GM12878 (cell line): ENCODE results near the gene SCGB1A1. TPM values are rescaled to one million over a fixed set of nuclear protein-coding genes. Genes with fewer than 3 reads are reported as not detected.

Experiments used
- ATAC-seq: fragments of 200-7000 bp; cut with Tn5 transposase; 3 replicates; pipeline ENCODE4 v1.9.1; 2020; ENCODE audit warnings: mild to moderate bottlenecking, moderate library complexity
- BruUV-seq: library from RNA; stranded (reverse); fragments of 400-500 nt; replicated peaks from 2 replicates; lab custom pipeline; 2021; lab: Mats Ljungman, UMichigan
- CTCF ChIA-PET: fragments of 300-600 bp; sonication (Branson Sonifier 250); formaldehyde crosslinking; extraction: SDS; loops from one replicate; lab custom pipeline; 2021; ENCODE audit warnings: inconsistent platforms; lab: Yijun Ruan, JAX
- POLR2A ChIA-PET: fragments of 350-600 bp; formaldehyde crosslinking; extraction: SDS; loops from one replicate; lab custom pipeline; 2021; ENCODE audit warnings: inconsistent platforms; lab: Charles Lee
- RAD21 ChIA-PET: fragments of 300-600 bp; sonication (Branson Sonifier 250); formaldehyde crosslinking; loops from one replicate; lab custom pipeline; 2023; ENCODE audit warnings: antibody characterized with exemption; ENCODE audit not compliant: unreplicated experiment; lab: Charles Lee
- SMC1A ChIA-PET: fragments of 300-600 bp; sonication (Branson Sonifier 250); formaldehyde crosslinking; loops from one replicate; lab custom pipeline; 2023; ENCODE audit not compliant: unreplicated experiment, uncharacterized antibody; lab: Charles Lee
- DNase-seq: peaks from one replicate; pipeline ENCODE4 v3.0.0-alpha.2; 2011; ENCODE audit warnings: low read depth, low spot score
- FAIRE-seq: peaks from 3 replicates; lab custom pipeline; 2011; peaks lifted over from hg19 to GRCh38; lab: Jason Lieb, UNC
- H2AFZ ChIP-seq: 2 replicates; pipeline ENCODE4 v1.6.0; 2011; ENCODE audit warnings: low read depth, low read length, control low read depth; ENCODE audit not compliant: control insufficient read depth
- H3K27ac ChIP-seq: 2 replicates; pipeline ENCODE4 v1.5.1; 2011; ENCODE audit warnings: control low read depth; ENCODE audit not compliant: control insufficient read depth, insufficient read depth
- H3K27me3 ChIP-seq, 2 experiments: replicated peaks in 1 of 2; 2 replicates each; pipeline versions ENCODE4 v1.6.0 to v1.6.1; 2011; ENCODE audit warnings: low read length in 1 of 2; ENCODE audit not compliant: control insufficient read depth in 2 of 2, insufficient read depth in 2 of 2
- H3K36me3 ChIP-seq, 2 experiments: 2 replicates each; pipeline ENCODE4 v1.5.1; 2011; ENCODE audit warnings: low read length in 1 of 2; ENCODE audit not compliant: control insufficient read depth in 2 of 2, insufficient read depth in 2 of 2
- H3K4me1 ChIP-seq: 2 replicates; pipeline ENCODE4 v1.6.1; 2011; ENCODE audit warnings: mild to moderate bottlenecking, low read length, moderate library complexity, mixed read lengths; ENCODE audit not compliant: control insufficient read depth, insufficient read depth
- H3K4me2 ChIP-seq: 2 replicates; pipeline ENCODE4 v1.6.0; 2011; ENCODE audit warnings: control low read depth; ENCODE audit not compliant: control insufficient read depth, insufficient read depth
- H3K4me3 ChIP-seq: fragments of 200-600 bp; sonication (generic); 2 replicates; pipeline ENCODE4 v1.5.1; 2016
- H3K79me2 ChIP-seq: 2 replicates; pipeline ENCODE4 v1.6.0; 2011; ENCODE audit warnings: low read length; ENCODE audit not compliant: control insufficient read depth, insufficient read depth
- H3K9ac ChIP-seq: 2 replicates; pipeline ENCODE4 v1.8.0; 2011; ENCODE audit warnings: low read length, control low read depth, mixed read lengths; ENCODE audit not compliant: control insufficient read depth, insufficient read depth
- H3K9me3 ChIP-seq: replicated peaks from 3 replicates; pipeline ENCODE4 v1.5.1; 2011; ENCODE audit warnings: mild to moderate bottlenecking, low read length; ENCODE audit not compliant: control insufficient read depth, insufficient read depth
- H4K20me1 ChIP-seq: 2 replicates; pipeline ENCODE4 v1.6.0; 2011; ENCODE audit not compliant: control insufficient read depth, insufficient read depth
- ATF2 ChIP-seq: IDR thresholded peaks from 2 replicates; pipeline ENCODE4 v1.6.1; 2012; ENCODE audit warnings: low read length, inconsistent platforms
- FOXK2 ChIP-seq: fragments of 450-650 bp; IDR thresholded peaks from 2 replicates; pipeline ENCODE4 v1.6.1; 2017; ENCODE audit warnings: mild to moderate bottlenecking, moderate library complexity
- MYB ChIP-seq: fragments of 150-350 bp; IDR thresholded peaks from 2 replicates; pipeline ENCODE4 v1.6.1; 2014; ENCODE audit warnings: mild to moderate bottlenecking, low read depth, low read length, borderline replicate concordance
- NFXL1 ChIP-seq: fragments of 450-650 bp; IDR thresholded peaks from 2 replicates; pipeline ENCODE4 v1.6.1; 2017; ENCODE audit warnings: antibody characterized with exemption, mild to moderate bottlenecking, borderline replicate concordance
- POLR2AphosphoS5 ChIP-seq: IDR thresholded peaks from 2 replicates; pipeline ENCODE4 v1.6.1; 2011; ENCODE audit warnings: mild to moderate bottlenecking, low read length, inconsistent platforms
- SREBF2 ChIP-seq: IDR thresholded peaks from 2 replicates; pipeline ENCODE4 v1.6.1; 2012; ENCODE audit warnings: mild to moderate bottlenecking, low read length
- WGBS: methylation state at CpG from one replicate; pipeline ENCODE4 v1.1.6; 2016; ENCODE audit warnings: low lambda C conversion rate; ENCODE audit not compliant: insufficient replicate concordance, insufficient coverage; ENCODE audit errors: missing lambda C conversion rate; 5-methylcytosine and 5-hydroxymethylcytosine counted together
- in situ Hi-C: fragments of 300-500 bp; cut with MboI; formaldehyde crosslinking; loops from 9 replicates; pipeline ENCODE4 v1.14.3; 2018; ENCODE audit warnings: mixed read lengths
- intact Hi-C: fragments of 100-400 bp; cut with micrococcal nuclease; formaldehyde crosslinking; loops from one replicate; pipeline ENCODE4 v1.14.2; 2022; ENCODE audit not compliant: unreplicated experiment
- polyA plus RNA-seq, 11 experiments: library from polyadenylated mRNA; depleted of rRNA in 4 of 11; unstranded in 6 of 11; stranded (reverse) in 5 of 11; fragments of >200 nt; fragmentation: Nextera tagmentation in 4 of 11; fragmentation: Illumina TruSeq in 1 of 11; extraction: Ambion mirVana in 4 of 11; extraction: Trizol in 1 of 11; gene quantifications; 1 replicate in 1 of 11; 2 replicates in 10 of 11; pipeline versions ENCODE4 v1.2.1 to v1.2.3, GENCODE V29; 2011 to 2016; ENCODE audit warnings: inconsistent platforms in 2 of 11, missing spikeins in 2 of 11, low read depth in 1 of 11
- total RNA-seq, 4 experiments: library from RNA; depleted of rRNA in 3 of 4; stranded (reverse); fragments of >200 nt in 3 of 4; fragmentation: Illumina TruSeq in 1 of 4; extraction: Trizol in 1 of 4; gene quantifications; 2 replicates each; pipeline versions ENCODE4 v1.2.1 to v1.2.3, GENCODE V29; 2013 to 2021

Gene SCGB1A1
- total and polyA plus RNA-seq, 10 of the 15 experiments (the other 5 are each of a cell fraction or from before 2014, with no cell fraction given), result not detected

- ChIA-PET RAD21 (interaction anchor here (0.9 kb wide), 1 partner anchor 80 kb away, joined by 4 read pairs; no protein-coding TSS in a partner anchor), POLR2A (no interaction called here), CTCF (interaction anchor here (0.7 to 2.7 kb wide), 4 partner anchors 38 to 97 kb away, joined by 4 to 14 read pairs (median 6); no protein-coding TSS in a partner anchor)
- no peaks in the 10 kb centered on the region for H4K20me1 ChIP-seq
- 30% methylated on average over 6 of the region's 6 CpGs for WGBS
- no peaks in the 10 kb centered on the region for H3K27me3 ChIP-seq
- H3K4me2 ChIP-seq, result no peak overlapping the region
- BruUV-seq, result no TSS peak
- no peaks in the 10 kb centered on the region; the same call in 2 of the 3 replicates for H3K9me3 ChIP-seq
- ATAC-seq, result peak; percentile 52
- H3K4me1 ChIP-seq, result peaks cover 9% of the 10 kb centered on the region; the same call in 1 of the 2 replicates
- no peak overlapping the region for H3K27ac ChIP-seq
- no peak for TF ChIP-seq SREBF2
- no peak for TF ChIP-seq POLR2AphosphoS5
- no peak for TF ChIP-seq NFXL1
- no peak for TF ChIP-seq FOXK2
- no peak for TF ChIP-seq ATF2
- TF ChIP-seq MYB, result no peak
- TF ChIP-seq, all 136 proteins: peak for 0
- H2AFZ ChIP-seq, result no peak overlapping the region
- in situ Hi-C loops (no loop called here), intact Hi-C loops (loop anchor here (10.0 kb wide), 1 partner anchor 222 kb away; the partner anchor contains the start of gene LRRN4CL)
- no peak overlapping the region for H3K9ac ChIP-seq
- SMC1A ChIA-PET, result interaction anchor here (0.7 to 2.2 kb wide), 4 partner anchors 39 to 95 kb away, joined by 3 to 16 read pairs (median 7); no protein-coding TSS in a partner anchor
- H3K4me3 ChIP-seq, result no peak overlapping the region
- no peaks in the 10 kb centered on the region for H3K79me2 ChIP-seq
- DNase-seq (no peak), FAIRE-seq (no peak)
- H3K36me3 ChIP-seq, result no peaks in the 10 kb centered on the region
Measured at GRCh38 chr11:62463121-62463542, 44.3 kb downstream of the SCGB1A1 start.
